ENCODE data around the gene MAPK14.
A peak's percentile ranks its signal among the peaks of the same experiment; 100 is the strongest.
"Not testable (repeated sequence)": the region's sequence is repeated elsewhere in the genome, so short reads cannot be mapped to it uniquely, and the experiment has no call there.

Gene MAPK14

DNA sequence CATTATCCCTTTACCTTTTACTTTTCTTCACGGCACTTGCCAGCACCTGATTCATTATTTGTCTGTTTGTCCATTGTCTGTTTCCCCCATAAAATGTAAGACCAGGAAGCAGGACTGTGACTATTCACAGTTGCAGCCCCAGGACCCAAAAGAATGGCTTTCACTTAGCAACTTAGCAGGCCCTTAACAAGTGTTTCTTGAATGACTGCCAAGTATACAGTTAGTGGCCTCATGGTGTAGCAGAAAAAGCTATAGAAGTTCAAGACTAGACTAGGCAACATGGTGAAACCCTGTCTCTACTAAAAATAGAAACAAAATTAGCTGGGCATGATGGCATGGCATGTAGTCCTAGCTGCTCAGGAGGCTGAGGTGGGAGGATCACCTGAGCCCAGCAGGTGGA is 7.5 kb upstream of the MAPK14 start:
- no peak overlapping the region for H3K27ac ChIP-seq (ENCODE audit: low read depth, low read length)
- peaks cover 0 to 12% (median 6%) of the 10 kb centered on the region in 5 donors for H3K4me1 ChIP-seq (ENCODE audit: control insufficient read depth in 5 of 5, insufficient read depth in 5 of 5, low read length in 5 of 5)
- H3K9me3 ChIP-seq (ENCODE audit: control insufficient read depth in 5 of 5, low read length in 5 of 5), result no peaks in the 10 kb centered on the region

DNA sequence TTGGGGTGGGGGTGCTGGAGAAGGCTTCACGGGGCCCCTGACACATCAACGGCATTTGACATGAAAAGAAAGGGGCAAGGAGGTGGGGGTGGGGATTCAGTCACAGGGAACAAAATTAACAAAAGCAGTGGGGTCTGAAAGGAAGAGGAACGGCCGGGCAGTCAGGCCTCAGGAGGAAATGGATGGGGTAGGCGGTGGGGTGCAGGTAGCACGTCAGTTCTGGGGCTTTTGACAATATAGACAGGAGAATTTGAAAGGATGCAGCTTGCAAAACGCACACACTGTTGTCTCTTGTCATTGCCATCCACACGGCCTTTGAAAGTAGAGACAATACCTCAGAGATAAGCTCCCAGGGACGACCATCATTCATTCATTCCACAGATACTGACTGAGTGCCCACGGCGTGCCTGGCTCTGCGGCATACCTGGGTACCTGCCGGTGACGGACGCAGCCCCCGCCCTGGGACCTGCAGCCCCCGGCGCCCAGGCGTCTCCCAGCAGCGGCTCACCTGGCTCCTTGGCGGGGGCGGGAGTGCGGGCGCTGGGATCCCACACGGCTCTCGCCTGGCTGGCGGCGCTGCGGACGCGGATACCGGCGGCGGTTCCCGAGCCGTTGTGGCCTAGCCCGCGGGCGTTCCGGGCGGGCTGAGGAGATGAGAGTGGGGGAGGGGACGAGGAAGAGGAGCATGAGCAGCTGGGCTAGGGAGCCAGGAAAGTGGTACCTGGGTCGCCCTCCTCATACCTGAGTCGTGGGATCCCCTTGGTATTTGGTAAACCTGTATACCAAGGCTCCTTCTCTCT is 3.4 kb upstream of the MAPK14 start, which contains the start of gene SLC26A8:
Gene SLC26A8 (minus strand): TSS at position 646 of the 800 bp plus-strand sequence. CDS start 4,934 bp downstream, outside the sequence.
- no peaks in the 10 kb centered on the region for H3K36me3 ChIP-seq (ENCODE audit: control insufficient read depth in 5 of 5, insufficient read depth in 5 of 5, low read length in 5 of 5)
- H3K9ac ChIP-seq (ENCODE audit: low read length in 5 of 5), result peak within 1 kb of the TSS in 1 of 5 donors; percentile 45
- peaks cover 0 to 17% (median 13%) of the 10 kb centered on the region in 5 donors for H3K27me3 ChIP-seq (ENCODE audit: control insufficient read depth in 5 of 5, insufficient read depth in 4 of 5, low read length in 5 of 5)
- H3K9me3 ChIP-seq (ENCODE audit: control insufficient read depth in 5 of 5, low read length in 5 of 5), result no peaks in the 10 kb centered on the region
- H3K27ac ChIP-seq (ENCODE audit: low read depth, low read length), result no peak within 1 kb of the TSS
- H3K4me1 ChIP-seq (ENCODE audit: control insufficient read depth in 5 of 5, insufficient read depth in 5 of 5, low read length in 5 of 5), result peaks cover 1 to 17% (median 4%) of the 10 kb centered on the region in 5 donors
- H3K4me3 ChIP-seq (ENCODE audit: low read depth in 1 of 5, low read length in 5 of 5), result peak within 1 kb of the TSS in 1 of 5 donors; percentile 24

More for the DNA sequence above, 7.5 kb upstream of the MAPK14 start:
- Histone ChIP-seq H3K27me3 (ENCODE audit: control insufficient read depth in 5 of 5, insufficient read depth in 4 of 5, low read length in 5 of 5) (peaks cover 0 to 15% (median 13%) of the 10 kb centered on the region in 5 donors), H3K4me3 (ENCODE audit: low read depth in 1 of 5, low read length in 5 of 5) (no peak overlapping the region), H3K9ac (ENCODE audit: low read length in 5 of 5) (no peak overlapping the region), H3K36me3 (ENCODE audit: control insufficient read depth in 5 of 5, insufficient read depth in 5 of 5, low read length in 5 of 5) (no peaks in the 10 kb centered on the region)

DNA sequence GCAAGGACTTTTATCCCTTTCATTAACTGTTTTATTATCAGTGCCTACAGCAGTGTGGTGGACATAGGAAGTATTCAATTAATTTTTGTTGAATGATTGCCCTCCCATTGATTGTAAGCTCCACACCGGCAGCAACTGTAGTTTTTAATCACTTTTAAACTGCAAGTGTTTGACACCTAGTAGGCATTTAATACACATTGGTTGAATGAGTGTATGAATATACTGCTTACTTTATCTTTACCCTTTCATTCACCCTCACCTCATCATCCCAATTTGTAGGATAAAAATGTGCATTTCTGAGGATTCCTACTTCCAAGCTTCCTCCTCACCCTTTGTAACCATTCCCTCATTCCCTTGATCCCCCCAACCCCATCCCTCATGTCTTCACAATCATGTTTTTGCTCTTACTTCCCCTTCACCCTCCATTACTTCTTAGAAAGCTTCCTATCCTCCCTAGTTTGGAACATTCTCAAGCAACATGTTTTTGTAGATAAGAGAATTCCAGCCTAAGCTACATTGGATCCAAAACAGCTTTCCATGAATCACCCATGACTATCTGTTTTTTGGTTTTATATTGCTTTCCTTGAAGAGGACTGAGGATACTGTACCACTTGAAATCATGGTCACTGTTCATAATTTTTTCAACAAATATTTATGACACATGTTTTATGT is 2.2 kb upstream of the MAPK14 start:
- H3K36me3 ChIP-seq (ENCODE audit: control insufficient read depth in 5 of 5, insufficient read depth in 5 of 5, low read length in 5 of 5), result no peaks in the 10 kb centered on the region
- peaks cover 0 to 17% (median 13%) of the 10 kb centered on the region in 5 donors for H3K27me3 ChIP-seq (ENCODE audit: control insufficient read depth in 5 of 5, insufficient read depth in 4 of 5, low read length in 5 of 5)
- H3K9me3 ChIP-seq (ENCODE audit: control insufficient read depth in 5 of 5, low read length in 5 of 5), result no peaks in the 10 kb centered on the region
- H3K4me1 ChIP-seq (ENCODE audit: control insufficient read depth in 5 of 5, insufficient read depth in 5 of 5, low read length in 5 of 5), result peaks cover 6 to 26% (median 12%) of the 10 kb centered on the region in 5 donors
- H3K27ac ChIP-seq (ENCODE audit: low read depth, low read length), result no peak overlapping the region
- H3K4me3 ChIP-seq (ENCODE audit: low read depth in 1 of 5, low read length in 5 of 5), result no peak overlapping the region
- H3K9ac ChIP-seq (ENCODE audit: low read length in 5 of 5), result no peak overlapping the region

DNA sequence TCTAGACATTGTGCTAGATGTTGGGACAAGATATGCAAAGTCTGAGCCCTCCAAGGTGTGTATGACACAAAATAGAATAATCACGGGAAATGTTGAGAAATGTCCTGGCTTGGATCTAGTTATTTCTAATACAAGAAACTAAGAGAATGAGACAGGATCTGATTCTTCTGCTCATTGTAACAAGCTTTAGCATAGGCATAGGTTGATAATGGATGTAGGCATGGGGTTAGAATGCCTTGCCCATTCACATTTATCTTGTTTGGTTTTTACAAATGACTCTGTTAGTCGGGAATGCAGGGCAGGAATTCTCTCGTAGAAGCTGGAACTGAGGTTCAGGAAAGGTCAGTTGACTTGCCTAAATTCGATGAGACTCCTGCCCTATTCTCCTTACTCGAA is 1.7 kb upstream of the MAPK14 start:
- Histone ChIP-seq H3K4me3 (ENCODE audit: low read depth in 1 of 5, low read length in 5 of 5) (no peak overlapping the region), H3K9ac (ENCODE audit: low read length in 5 of 5) (no peak overlapping the region), H3K4me1 (ENCODE audit: control insufficient read depth in 5 of 5, insufficient read depth in 5 of 5, low read length in 5 of 5) (peaks cover 6 to 26% (median 14%) of the 10 kb centered on the region in 5 donors), H3K36me3 (ENCODE audit: control insufficient read depth in 5 of 5, insufficient read depth in 5 of 5, low read length in 5 of 5) (no peaks in the 10 kb centered on the region), H3K27me3 (ENCODE audit: control insufficient read depth in 5 of 5, insufficient read depth in 4 of 5, low read length in 5 of 5) (peaks cover 0 to 17% (median 13%) of the 10 kb centered on the region in 5 donors), H3K27ac (ENCODE audit: low read depth, low read length) (no peak overlapping the region), H3K9me3 (ENCODE audit: control insufficient read depth in 5 of 5, low read length in 5 of 5) (no peaks in the 10 kb centered on the region)

DNA sequence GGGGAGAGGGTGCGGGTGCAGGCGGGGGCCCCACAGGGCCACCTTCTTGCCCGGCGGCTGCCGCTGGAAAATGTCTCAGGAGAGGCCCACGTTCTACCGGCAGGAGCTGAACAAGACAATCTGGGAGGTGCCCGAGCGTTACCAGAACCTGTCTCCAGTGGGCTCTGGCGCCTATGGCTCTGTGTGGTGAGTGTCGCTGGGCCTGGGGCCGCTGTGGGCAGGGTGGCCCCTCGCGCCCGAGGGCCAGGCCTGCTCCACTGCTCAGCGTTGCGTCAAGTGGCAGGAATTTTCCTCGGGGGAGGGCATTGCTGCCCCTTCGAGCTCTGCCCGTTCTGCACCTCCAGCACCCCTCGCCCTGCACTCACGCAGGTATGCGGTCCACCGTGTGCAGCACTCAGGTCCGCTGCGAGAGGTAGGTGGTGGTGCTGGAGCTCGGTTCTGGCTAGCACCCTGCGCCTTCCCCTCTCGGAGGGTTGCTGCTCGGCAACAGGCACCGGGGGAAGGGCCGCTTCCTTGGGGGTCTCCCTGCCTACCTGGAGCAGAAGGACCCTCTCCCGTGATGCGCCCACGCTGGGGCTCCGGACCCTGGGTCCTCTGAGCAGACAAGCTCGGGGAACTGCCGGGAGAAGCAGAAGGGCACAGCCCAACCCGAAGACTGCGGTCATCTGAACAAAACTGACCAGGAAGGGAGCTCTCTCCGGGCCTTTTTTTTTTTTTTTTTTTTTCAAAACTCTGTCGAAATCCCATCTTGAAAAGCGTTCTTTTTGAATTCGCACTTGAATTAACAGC is 674 bp downstream of the MAPK14 start:
- H3K36me3 ChIP-seq (ENCODE audit: control insufficient read depth in 5 of 5, insufficient read depth in 5 of 5, low read length in 5 of 5), result no peaks in the 10 kb centered on the region
- H3K9ac ChIP-seq (ENCODE audit: low read length in 5 of 5), result peak overlapping the region; percentile 97 to 100 (median 99)
- peaks cover 6 to 37% (median 22%) of the 10 kb centered on the region in 5 donors for H3K4me1 ChIP-seq (ENCODE audit: control insufficient read depth in 5 of 5, insufficient read depth in 5 of 5, low read length in 5 of 5)
- H3K4me3 ChIP-seq (ENCODE audit: low read depth in 1 of 5, low read length in 5 of 5), result peak overlapping the region; percentile 90 to 100 (median 97)
- no peaks in the 10 kb centered on the region for H3K9me3 ChIP-seq (ENCODE audit: control insufficient read depth in 5 of 5, low read length in 5 of 5)
- H3K27me3 ChIP-seq (ENCODE audit: control insufficient read depth in 5 of 5, insufficient read depth in 4 of 5, low read length in 5 of 5), result peaks cover 0 to 17% (median 13%) of the 10 kb centered on the region in 5 donors
- H3K27ac ChIP-seq (ENCODE audit: low read depth, low read length), result peak overlapping the region; percentile 94

DNA sequence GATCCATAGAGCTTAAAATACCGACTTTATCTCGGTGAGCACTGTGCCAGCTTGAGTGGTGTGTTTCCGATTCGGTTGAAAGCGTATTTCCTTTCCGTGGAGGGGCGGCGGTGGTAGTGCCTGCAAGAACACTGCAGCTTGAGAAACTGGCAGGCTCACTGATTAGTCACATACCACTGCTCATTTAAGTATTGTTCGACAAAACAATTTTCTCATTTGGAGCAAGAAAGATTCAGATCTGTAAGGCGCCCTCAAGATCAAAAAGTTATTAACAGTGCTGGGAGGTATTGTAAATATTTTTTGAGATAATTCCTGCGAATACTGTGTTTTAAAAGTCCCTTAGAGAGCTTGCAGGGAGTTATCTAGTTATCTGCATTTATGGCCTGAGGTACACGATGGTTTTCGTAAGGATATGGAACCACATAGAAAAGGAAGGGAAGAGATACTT is 1.3 kb downstream of the MAPK14 start:
- H3K9me3 ChIP-seq (ENCODE audit: control insufficient read depth in 5 of 5, low read length in 5 of 5), result no peaks in the 10 kb centered on the region
- H3K4me1 ChIP-seq (ENCODE audit: control insufficient read depth in 5 of 5, insufficient read depth in 5 of 5, low read length in 5 of 5), result peaks cover 6 to 43% (median 25%) of the 10 kb centered on the region in 5 donors
- peak overlapping the region; percentile 97 to 100 (median 99) for H3K9ac ChIP-seq (ENCODE audit: low read length in 5 of 5)
- H3K27me3 ChIP-seq (ENCODE audit: control insufficient read depth in 5 of 5, insufficient read depth in 4 of 5, low read length in 5 of 5), result peaks cover 0 to 12% (median 9%) of the 10 kb centered on the region in 5 donors
- H3K36me3 ChIP-seq (ENCODE audit: control insufficient read depth in 5 of 5, insufficient read depth in 5 of 5, low read length in 5 of 5), result no peaks in the 10 kb centered on the region
- H3K4me3 ChIP-seq (ENCODE audit: low read depth in 1 of 5, low read length in 5 of 5), result peak overlapping the region; percentile 90 to 100 (median 97)
- H3K27ac ChIP-seq (ENCODE audit: low read depth, low read length), result peak overlapping the region; percentile 94

DNA sequence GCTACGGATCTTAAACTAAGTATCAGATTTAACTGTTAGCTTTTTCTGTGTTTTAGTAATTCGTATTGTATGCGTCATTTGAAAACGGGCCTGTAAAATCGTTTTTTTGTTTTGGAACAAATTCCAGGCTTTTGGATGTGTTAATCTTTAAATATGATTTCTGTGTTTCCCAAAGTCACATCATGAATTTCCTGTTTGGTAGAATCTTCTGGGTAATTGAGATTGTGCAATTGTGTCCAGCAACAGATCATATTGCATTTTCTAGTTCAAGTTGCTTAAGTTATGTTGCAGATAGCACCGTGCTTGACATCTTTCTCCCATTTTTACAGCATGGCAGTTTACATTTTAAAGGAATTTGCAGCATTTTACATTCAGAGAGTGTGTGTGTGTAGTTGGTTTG is 1.9 kb downstream of the MAPK14 start:
- peak overlapping the region; percentile 94 for H3K27ac ChIP-seq (ENCODE audit: low read depth, low read length)
- H3K9me3 ChIP-seq (ENCODE audit: control insufficient read depth in 5 of 5, low read length in 5 of 5), result no peaks in the 10 kb centered on the region
- peaks cover 6 to 44% (median 31%) of the 10 kb centered on the region in 5 donors for H3K4me1 ChIP-seq (ENCODE audit: control insufficient read depth in 5 of 5, insufficient read depth in 5 of 5, low read length in 5 of 5)
- no peaks in the 10 kb centered on the region for H3K36me3 ChIP-seq (ENCODE audit: control insufficient read depth in 5 of 5, insufficient read depth in 5 of 5, low read length in 5 of 5)
- H3K27me3 ChIP-seq (ENCODE audit: control insufficient read depth in 5 of 5, insufficient read depth in 4 of 5, low read length in 5 of 5), result peaks cover 0 to 7% (median 5%) of the 10 kb centered on the region in 5 donors
- peak overlapping the region; percentile 90 to 100 (median 97) for H3K4me3 ChIP-seq (ENCODE audit: low read depth in 1 of 5, low read length in 5 of 5)
- H3K9ac ChIP-seq (ENCODE audit: low read length in 5 of 5), result peak overlapping the region; percentile 97 to 100 (median 99)

DNA sequence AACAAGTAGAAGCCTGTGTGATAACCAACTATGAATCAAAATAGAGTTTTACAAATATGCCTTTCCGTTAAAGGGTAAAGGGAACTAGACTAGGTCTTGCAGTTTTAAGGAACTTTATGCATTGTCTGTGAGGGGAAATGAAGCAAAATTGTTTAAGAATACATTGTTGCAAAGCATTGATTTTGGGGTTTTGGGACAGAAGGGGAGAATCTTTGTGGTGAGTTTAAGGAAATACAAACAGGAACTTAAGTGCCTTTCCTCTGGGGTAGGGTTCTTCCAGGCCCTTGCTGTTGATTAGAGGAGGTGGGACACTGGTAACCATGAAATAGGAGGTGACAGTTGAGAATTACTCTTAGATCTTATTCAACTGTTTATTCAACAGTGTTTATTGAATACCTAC is 4.7 kb downstream of the MAPK14 start:
- Histone ChIP-seq H3K36me3 (ENCODE audit: control insufficient read depth in 5 of 5, insufficient read depth in 5 of 5, low read length in 5 of 5) (no peaks in the 10 kb centered on the region), H3K4me1 (ENCODE audit: control insufficient read depth in 5 of 5, insufficient read depth in 5 of 5, low read length in 5 of 5) (peaks cover 5 to 53% (median 36%) of the 10 kb centered on the region in 5 donors), H3K27ac (ENCODE audit: low read depth, low read length) (peak overlapping the region; percentile 3), H3K27me3 (ENCODE audit: control insufficient read depth in 5 of 5, insufficient read depth in 4 of 5, low read length in 5 of 5) (peaks cover 0 to 3% (median 0%) of the 10 kb centered on the region in 5 donors), H3K9me3 (ENCODE audit: control insufficient read depth in 5 of 5, low read length in 5 of 5) (no peaks in the 10 kb centered on the region), H3K4me3 (ENCODE audit: low read depth in 1 of 5, low read length in 5 of 5) (no peak overlapping the region), H3K9ac (ENCODE audit: low read length in 5 of 5) (no peak overlapping the region)

DNA sequence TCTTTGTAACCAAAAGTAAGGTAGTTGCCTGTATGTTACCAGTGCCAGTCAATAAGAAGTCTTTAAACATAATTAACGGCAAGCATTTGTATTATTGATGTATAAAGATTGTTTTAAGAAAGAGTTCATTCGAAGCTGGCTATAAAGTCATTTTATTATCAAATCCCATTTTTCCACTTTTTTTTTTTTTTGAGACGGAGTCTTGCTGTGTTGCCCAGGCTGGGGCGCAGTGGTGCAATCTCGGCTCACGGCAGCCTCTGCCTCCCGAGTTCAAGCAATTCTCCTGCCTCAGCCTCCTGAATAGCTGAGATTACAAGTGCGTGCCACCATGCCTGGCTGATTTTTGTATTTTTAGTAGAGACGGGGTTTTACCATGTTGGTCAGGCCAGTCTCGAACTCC is 5.5 kb downstream of the MAPK14 start:
- not testable (repeated sequence) for H3K36me3 ChIP-seq (ENCODE audit: control insufficient read depth in 5 of 5, insufficient read depth in 5 of 5, low read length in 5 of 5); H3K9ac ChIP-seq (ENCODE audit: low read length in 5 of 5); H3K9me3 ChIP-seq (ENCODE audit: control insufficient read depth in 5 of 5, low read length in 5 of 5); H3K4me3 ChIP-seq (ENCODE audit: low read depth in 1 of 5, low read length in 5 of 5); H3K27me3 ChIP-seq (ENCODE audit: control insufficient read depth in 5 of 5, insufficient read depth in 4 of 5, low read length in 5 of 5)
- Histone ChIP-seq H3K4me1 (ENCODE audit: control insufficient read depth in 5 of 5, insufficient read depth in 5 of 5, low read length in 5 of 5) (peaks cover 2 to 59% (median 42%) of the 10 kb centered on the region in 5 donors), H3K27ac (ENCODE audit: low read depth, low read length) (peak overlapping the region; percentile 25)
